Central memory CD4-positive, alpha-beta T cell (primary cell): Measurements from ENCODE around the gene C2orf92.

Experiments
- DNase-seq: peaks from one replicate; pipeline ENCODE4 v3.0.0; 2022

Gene C2orf92

DNA sequence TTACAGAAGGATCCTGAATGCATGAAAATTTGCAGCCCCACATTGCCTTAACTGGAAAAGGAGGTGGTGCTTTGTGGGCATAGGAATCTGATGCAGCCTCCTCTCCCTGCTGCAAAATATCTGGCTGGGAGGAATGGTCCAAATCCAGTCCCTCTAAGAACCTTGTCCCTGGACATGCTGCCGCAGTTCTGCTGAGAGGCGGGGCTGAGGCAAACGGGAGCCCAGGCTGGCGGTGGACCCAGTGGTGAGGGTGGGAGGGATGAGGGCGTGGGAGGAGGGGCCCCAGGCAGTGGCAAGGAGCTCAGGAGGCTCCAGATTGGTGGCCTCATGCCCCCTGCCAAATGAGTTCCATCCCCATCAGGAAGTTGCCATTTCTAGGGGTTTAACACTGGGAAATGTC lies 80.1 kb downstream of the C2orf92 start:
- no peak for DNase-seq

DNA sequence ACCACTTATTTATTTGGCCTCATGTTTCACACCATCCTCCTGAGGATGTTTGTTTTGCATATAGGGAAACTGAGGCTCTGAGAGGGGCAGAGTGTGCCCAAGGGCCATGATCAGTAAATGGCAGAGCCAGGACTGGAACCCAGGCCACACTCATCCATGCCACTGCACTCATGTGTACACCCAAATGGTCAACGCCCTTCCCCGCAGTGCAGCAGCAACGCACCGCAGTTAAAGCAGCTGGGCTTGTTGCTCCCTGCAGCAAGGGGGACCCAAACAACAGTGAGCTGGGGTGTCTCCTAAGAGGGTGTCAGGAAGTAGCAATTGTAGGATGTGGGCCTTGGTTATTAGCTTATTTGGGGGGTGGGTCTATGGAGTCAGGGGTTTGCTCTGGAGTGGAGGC lies 80.5 kb downstream of the C2orf92 start:
- no peak for DNase-seq

DNA sequence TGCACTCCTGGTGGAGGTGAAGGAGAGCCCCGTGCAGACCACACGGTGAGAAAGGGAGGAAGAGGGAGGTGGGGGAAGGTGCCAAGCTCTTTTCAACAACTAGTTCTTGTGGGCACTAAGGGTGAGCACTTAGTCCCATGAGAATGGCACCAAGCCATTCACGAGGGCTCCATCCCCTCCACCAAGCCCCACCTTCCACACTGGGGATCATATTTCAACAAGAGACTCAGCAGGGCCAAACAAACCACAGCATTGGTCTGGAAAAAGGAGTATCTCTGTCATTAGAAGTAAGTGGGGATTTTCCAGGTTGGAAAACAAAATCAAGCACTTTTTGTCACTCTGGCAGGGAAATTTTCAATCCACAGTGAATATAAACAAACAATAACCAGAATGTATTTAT lies 82.2 kb downstream of the C2orf92 start:
- no peak for DNase-seq
